Effector memory CD4-positive, alpha-beta T cell (primary cell): ENCODE data around the gene TRMT1L.
"Not testable (repeated sequence)": the region's sequence is repeated elsewhere in the genome, so short reads cannot be mapped to it uniquely, and the experiment has no call there.

ENCODE experiments used
- DNase-seq, 3 donors: peaks; one replicate each; pipeline ENCODE4 v3.0.0-alpha.2; 2020
- H3K27ac ChIP-seq: 2 replicates; pipeline ENCODE4 v1.7.0; 2013; ENCODE audit warnings: mild to moderate bottlenecking, low read length, moderate library complexity; ENCODE audit not compliant: insufficient read depth, poor library complexity, severe bottlenecking
- H3K27me3 ChIP-seq: replicated peaks from 2 replicates; pipeline ENCODE4 v1.7.0; 2013; ENCODE audit warnings: mild to moderate bottlenecking, low read length; ENCODE audit not compliant: insufficient read depth, control insufficient read depth, poor library complexity, severe bottlenecking
- H3K36me3 ChIP-seq: 2 replicates; pipeline ENCODE4 v1.7.0; 2013; ENCODE audit warnings: mild to moderate bottlenecking, low read length, moderate library complexity; ENCODE audit not compliant: control insufficient read depth, insufficient read depth
- H3K4me1 ChIP-seq: 2 replicates; pipeline ENCODE4 v1.7.0; 2013; ENCODE audit warnings: low read length, mild to moderate bottlenecking; ENCODE audit not compliant: control insufficient read depth, insufficient read depth, poor library complexity, severe bottlenecking
- H3K4me3 ChIP-seq: 2 replicates; pipeline ENCODE4 v1.7.0; 2013; ENCODE audit warnings: low read length, low read depth, mild to moderate bottlenecking; ENCODE audit not compliant: insufficient read depth, poor library complexity, severe bottlenecking
- H3K9me3 ChIP-seq: 2 replicates; pipeline ENCODE4 v1.7.0; 2013; ENCODE audit warnings: mild to moderate bottlenecking, low read length, moderate library complexity; ENCODE audit not compliant: control insufficient read depth
- total RNA-seq, 3 donors: gene quantifications; one replicate each; lab custom pipeline; 2026; lab: John Stamatoyannopoulos, UW

The TRMT1L gene, protein sequence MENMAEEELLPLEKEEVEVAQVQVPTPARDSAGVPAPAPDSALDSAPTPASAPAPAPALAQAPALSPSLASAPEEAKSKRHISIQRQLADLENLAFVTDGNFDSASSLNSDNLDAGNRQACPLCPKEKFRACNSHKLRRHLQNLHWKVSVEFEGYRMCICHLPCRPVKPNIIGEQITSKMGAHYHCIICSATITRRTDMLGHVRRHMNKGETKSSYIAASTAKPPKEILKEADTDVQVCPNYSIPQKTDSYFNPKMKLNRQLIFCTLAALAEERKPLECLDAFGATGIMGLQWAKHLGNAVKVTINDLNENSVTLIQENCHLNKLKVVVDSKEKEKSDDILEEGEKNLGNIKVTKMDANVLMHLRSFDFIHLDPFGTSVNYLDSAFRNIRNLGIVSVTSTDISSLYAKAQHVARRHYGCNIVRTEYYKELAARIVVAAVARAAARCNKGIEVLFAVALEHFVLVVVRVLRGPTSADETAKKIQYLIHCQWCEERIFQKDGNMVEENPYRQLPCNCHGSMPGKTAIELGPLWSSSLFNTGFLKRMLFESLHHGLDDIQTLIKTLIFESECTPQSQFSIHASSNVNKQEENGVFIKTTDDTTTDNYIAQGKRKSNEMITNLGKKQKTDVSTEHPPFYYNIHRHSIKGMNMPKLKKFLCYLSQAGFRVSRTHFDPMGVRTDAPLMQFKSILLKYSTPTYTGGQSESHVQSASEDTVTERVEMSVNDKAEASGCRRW
- total RNA-seq, result 10.5 to 16.1 (median 13.9) reads per million in 3 donors

DNA sequence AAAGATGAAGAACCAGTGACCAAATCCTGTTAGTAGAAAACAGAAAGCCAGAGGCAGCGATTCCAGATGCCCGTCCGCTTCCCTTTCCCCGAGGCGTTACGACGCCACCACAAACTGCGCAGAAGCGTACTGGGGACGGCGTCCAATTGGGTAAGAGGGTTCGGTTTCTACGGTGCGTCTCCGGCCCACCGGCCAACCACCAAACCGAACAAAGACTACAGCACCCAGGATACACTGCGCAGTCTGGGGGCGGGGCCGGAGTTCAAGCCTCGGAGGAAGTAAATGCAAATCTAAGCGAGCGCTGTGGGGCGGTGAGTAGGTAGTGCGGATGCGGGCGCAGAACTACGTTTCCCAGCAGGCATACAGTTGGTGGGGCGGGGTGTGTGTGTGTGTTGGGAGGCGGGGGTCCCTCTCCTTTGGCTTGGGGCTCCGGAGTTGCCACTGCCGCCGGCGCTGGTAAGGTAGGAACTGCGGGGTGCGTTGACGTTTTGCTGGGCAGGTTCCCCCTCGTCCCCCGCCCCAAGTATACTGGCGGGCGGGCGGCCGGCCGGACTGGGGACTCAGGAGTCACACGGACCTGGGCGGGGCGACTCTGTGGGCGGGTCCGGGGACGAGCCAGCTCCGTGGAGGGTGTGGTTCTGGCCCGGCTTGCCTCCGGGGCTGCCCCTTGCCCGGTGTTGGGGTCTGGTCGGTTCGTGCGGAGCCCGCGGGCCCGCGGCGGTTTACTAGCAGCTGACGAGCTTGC is at the start of gene TRMT1L, which contains the start of gene SWT1:
Gene TRMT1L (minus strand): TSS at position 100 of the 745 bp plus-strand sequence. CDS start 241 bp downstream, outside the sequence.
Gene SWT1 (plus strand): TSS at position 314 of the 745 bp plus-strand sequence. CDS start 3,675 bp downstream, outside the sequence.
- H3K4me1 ChIP-seq, result peaks cover 11% of the 10 kb centered on the region
- H3K27me3 ChIP-seq, result no peaks in the 10 kb centered on the region

DNA sequence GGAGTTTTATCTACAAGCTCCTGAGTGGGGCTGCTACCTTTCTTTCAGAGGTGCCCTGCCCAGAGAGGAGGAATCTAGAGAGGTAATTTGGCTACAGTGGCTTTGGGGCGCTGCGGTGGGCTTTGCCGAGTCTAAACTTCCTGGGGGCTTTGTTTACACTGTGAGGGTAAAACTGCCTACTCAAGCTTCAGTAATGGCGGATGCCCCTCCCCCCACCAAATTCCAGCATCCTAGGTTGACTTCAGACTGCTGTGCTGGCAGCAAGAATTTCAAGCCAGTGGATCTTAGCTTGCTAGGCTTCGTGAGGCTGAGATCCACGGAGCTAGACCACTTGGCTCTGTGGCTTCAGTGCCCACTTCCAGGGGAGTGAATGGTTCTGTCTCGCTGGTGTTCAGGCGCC is 44.1 kb upstream of the TRMT1L start:
- no peak for DNase-seq
- Histone ChIP-seq H3K27me3 (no peaks in the 10 kb centered on the region), H3K4me3 (no peak overlapping the region), H3K9me3 (no peaks in the 10 kb centered on the region), H3K36me3 (no peaks in the 10 kb centered on the region), H3K27ac (no peak overlapping the region), H3K4me1 (no peaks in the 10 kb centered on the region)

More for the DNA sequence above, at the start of gene TRMT1L, which contains the start of gene SWT1:
- DNase-seq, result peak; percentile 94 to 97 (median 97)
- no peaks in the 10 kb centered on the region for H3K9me3 ChIP-seq
- H3K4me3 ChIP-seq, result peak within 1 kb of the TSS; percentile 85
- no peaks in the 10 kb centered on the region for H3K36me3 ChIP-seq
- H3K27ac ChIP-seq, result peak within 1 kb of the TSS; percentile 97

GRCh38 chr1:185198712-185199111 is 42.0 kb upstream of the TRMT1L start:
- H3K4me1 ChIP-seq, H3K36me3 ChIP-seq, DNase-seq, H3K27me3 ChIP-seq, H3K4me3 ChIP-seq, H3K27ac ChIP-seq, H3K9me3 ChIP-seq: not testable (repeated sequence)

GRCh38 chr1:185193756-185194155 is 37.0 kb upstream of the TRMT1L start:
- H3K27me3 ChIP-seq, result no peaks in the 10 kb centered on the region

GRCh38 chr1:185170291-185170848 is 13.6 kb upstream of the TRMT1L start:
- Histone ChIP-seq H3K4me1 (no peaks in the 10 kb centered on the region), H3K9me3 (no peaks in the 10 kb centered on the region), H3K27ac (no peak overlapping the region), H3K36me3 (peaks cover 3% of the 10 kb centered on the region), H3K4me3 (no peak overlapping the region), H3K27me3 (no peaks in the 10 kb centered on the region)
- DNase-seq, result peak in 1 of 3 donors; percentile 3

More at GRCh38 chr1:185193756-185194155, 37.0 kb upstream of the TRMT1L start:
- DNase-seq, result no peak
- Histone ChIP-seq H3K4me1 (no peaks in the 10 kb centered on the region), H3K27ac (no peak overlapping the region), H3K4me3 (no peak overlapping the region), H3K9me3 (no peaks in the 10 kb centered on the region), H3K36me3 (no peaks in the 10 kb centered on the region)

GRCh38 chr1:185166106-185166505 is 9.4 kb upstream of the TRMT1L start:
- no peak overlapping the region for H3K27ac ChIP-seq
- no peak for DNase-seq
- H3K4me1 ChIP-seq, result no peaks in the 10 kb centered on the region
- no peaks in the 10 kb centered on the region for H3K27me3 ChIP-seq
- no peak overlapping the region for H3K4me3 ChIP-seq
- no peaks in the 10 kb centered on the region for H3K9me3 ChIP-seq
- H3K36me3 ChIP-seq, result peaks cover 3% of the 10 kb centered on the region

GRCh38 chr1:185162491-185162890 is 5.7 kb upstream of the TRMT1L start:
- Histone ChIP-seq H3K27ac (no peak overlapping the region), H3K36me3 (peaks cover 3% of the 10 kb centered on the region), H3K4me1 (no peaks in the 10 kb centered on the region), H3K27me3 (no peaks in the 10 kb centered on the region), H3K4me3 (no peak overlapping the region), H3K9me3 (no peaks in the 10 kb centered on the region)
- DNase-seq, result no peak

- H3K27me3 ChIP-seq, result no peaks in the 10 kb centered on the region
- H3K36me3 ChIP-seq, result no peaks in the 10 kb centered on the region
- peaks cover 11% of the 10 kb centered on the region for H3K4me1 ChIP-seq
- no peak overlapping the region for H3K27ac ChIP-seq
- H3K9me3 ChIP-seq, result no peaks in the 10 kb centered on the region
- DNase-seq, result no peak
- H3K4me3 ChIP-seq, result no peak overlapping the region
These were observed 3.2 kb upstream of the TRMT1L start for GRCh38 chr1:185159966-185160365.

DNA sequence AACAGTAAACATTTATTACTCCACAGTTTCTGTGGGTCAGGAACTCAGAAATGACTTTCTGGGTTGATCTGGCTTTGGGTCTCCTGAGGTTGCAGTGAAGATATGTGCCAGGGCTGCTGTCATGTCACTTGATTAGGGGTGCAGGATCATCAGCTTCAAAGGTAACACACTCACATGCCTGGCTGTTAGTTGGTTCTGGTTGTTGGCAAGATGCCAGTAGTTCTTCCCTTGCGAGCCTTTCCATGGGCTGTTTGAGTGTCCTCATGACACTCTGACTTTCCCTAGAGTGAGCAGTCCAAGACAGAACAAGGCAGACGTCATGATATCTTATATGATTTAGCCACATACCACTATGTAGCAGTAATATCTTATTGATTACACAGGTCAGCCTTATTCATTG is 2.0 kb upstream of the TRMT1L start:
- Histone ChIP-seq H3K4me3 (no peak overlapping the region), H3K9me3 (no peaks in the 10 kb centered on the region), H3K4me1 (peaks cover 11% of the 10 kb centered on the region), H3K36me3 (no peaks in the 10 kb centered on the region), H3K27me3 (no peaks in the 10 kb centered on the region), H3K27ac (no peak overlapping the region)
- no peak for DNase-seq
